Neutrophil (primary cell): ENCODE results near the gene SF3A2.

ENCODE experiments used
- H3K27ac ChIP-seq: fragments of 200-600 bp; sonication (generic); 2 replicates; pipeline ENCODE4 v1.5.1; 2016; ENCODE audit warnings: mild to moderate bottlenecking, moderate library complexity
- H3K27me3 ChIP-seq: fragments of 200-600 bp; sonication (generic); 2 replicates; pipeline ENCODE4 v1.6.0; 2016; ENCODE audit warnings: mild to moderate bottlenecking
- H3K36me3 ChIP-seq: fragments of 200-600 bp; sonication (generic); 2 replicates; pipeline ENCODE4 v1.5.1; 2017
- H3K4me1 ChIP-seq, 2 experiments: fragments of 200-600 bp in 1 of 2; sonication (generic) in 1 of 2; 1 replicate in 1 of 2; 2 replicates in 1 of 2; pipeline versions ENCODE4 v1.5.1 to v1.6.1; 2013 to 2016; ENCODE audit warnings: low read depth in 1 of 2, low read length in 1 of 2, mild to moderate bottlenecking in 1 of 2, moderate library complexity in 1 of 2; ENCODE audit not compliant: control insufficient read depth in 1 of 2, insufficient read depth in 1 of 2
- H3K4me3 ChIP-seq, 2 experiments: fragments of 200-600 bp in 1 of 2; sonication (generic) in 1 of 2; 1 replicate in 1 of 2; 2 replicates in 1 of 2; pipeline ENCODE4 v1.5.1; 2013 to 2016; ENCODE audit warnings: low read depth in 1 of 2, low read length in 1 of 2, mild to moderate bottlenecking in 1 of 2, moderate library complexity in 1 of 2
- H3K9me3 ChIP-seq: fragments of 200-600 bp; sonication (generic); 2 replicates; pipeline ENCODE4 v1.5.1; 2016
- TF ChIP-seq, protein P1 (sequence below): fragments of 200-600 bp; sonication (generic); IDR thresholded peaks from 2 replicates; pipeline ENCODE4 v1.5.1; 2016; ENCODE audit warnings: antibody characterized with exemption

Gene SF3A2

DNA sequence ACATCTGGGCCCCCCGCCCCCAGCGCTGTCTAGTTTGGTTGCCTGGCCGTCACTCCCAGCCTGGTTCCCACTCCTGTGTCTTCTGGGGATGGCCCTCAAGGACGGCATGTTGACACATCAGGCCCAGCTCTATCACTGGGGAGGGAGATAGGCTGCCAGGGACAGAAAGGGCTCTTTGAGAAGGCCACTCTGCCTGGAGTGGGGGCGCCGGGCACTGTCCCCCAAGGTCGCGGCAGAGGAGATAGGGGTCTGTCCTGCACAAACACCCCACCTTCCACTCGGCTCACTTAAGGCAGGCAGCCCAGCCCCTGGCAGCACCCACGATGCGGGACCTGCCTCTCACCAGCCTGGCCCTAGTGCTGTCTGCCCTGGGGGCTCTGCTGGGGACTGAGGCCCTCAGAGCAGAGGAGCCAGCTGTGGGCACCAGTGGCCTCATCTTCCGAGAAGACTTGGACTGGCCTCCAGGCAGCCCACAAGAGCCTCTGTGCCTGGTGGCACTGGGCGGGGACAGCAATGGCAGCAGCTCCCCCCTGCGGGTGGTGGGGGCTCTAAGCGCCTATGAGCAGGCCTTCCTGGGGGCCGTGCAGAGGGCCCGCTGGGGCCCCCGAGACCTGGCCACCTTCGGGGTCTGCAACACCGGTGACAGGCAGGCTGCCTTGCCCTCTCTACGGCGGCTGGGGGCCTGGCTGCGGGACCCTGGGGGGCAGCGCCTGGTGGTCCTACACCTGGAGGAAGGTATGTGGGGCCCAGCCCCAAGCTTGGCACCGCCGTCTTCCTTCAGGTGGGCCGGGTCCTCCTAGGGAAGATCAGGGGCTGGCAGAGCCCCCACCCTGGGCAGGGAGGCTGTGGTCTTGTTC, 12.6 kb downstream of the SF3A2 start, which contains the start of gene AMH:
Gene AMH, plus strand, starts transcription at position 314 of the 857 bp plus-strand sequence. Its CDS starts 10 bp downstream, at position 324.
- H3K4me3 ChIP-seq: no peak within 1 kb of the TSS
- peaks cover 58% of the 10 kb centered on the region for H3K27me3 ChIP-seq
- H3K36me3 ChIP-seq: peaks cover 49% of the 10 kb centered on the region
- TF ChIP-seq, protein P1, sequence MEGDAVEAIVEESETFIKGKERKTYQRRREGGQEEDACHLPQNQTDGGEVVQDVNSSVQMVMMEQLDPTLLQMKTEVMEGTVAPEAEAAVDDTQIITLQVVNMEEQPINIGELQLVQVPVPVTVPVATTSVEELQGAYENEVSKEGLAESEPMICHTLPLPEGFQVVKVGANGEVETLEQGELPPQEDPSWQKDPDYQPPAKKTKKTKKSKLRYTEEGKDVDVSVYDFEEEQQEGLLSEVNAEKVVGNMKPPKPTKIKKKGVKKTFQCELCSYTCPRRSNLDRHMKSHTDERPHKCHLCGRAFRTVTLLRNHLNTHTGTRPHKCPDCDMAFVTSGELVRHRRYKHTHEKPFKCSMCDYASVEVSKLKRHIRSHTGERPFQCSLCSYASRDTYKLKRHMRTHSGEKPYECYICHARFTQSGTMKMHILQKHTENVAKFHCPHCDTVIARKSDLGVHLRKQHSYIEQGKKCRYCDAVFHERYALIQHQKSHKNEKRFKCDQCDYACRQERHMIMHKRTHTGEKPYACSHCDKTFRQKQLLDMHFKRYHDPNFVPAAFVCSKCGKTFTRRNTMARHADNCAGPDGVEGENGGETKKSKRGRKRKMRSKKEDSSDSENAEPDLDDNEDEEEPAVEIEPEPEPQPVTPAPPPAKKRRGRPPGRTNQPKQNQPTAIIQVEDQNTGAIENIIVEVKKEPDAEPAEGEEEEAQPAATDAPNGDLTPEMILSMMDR: no peak
- H3K9me3 ChIP-seq: no peaks in the 10 kb centered on the region
- H3K27ac ChIP-seq: no peak within 1 kb of the TSS
- peaks cover 40 to 42% of the 10 kb centered on the region in 2 experiments for H3K4me1 ChIP-seq

- Histone ChIP-seq H3K27ac (no peak overlapping the region), H3K4me1 (peaks cover 40 to 42% of the 10 kb centered on the region in 2 experiments), H3K4me3 (no peak overlapping the region)
Measured at GRCh38 chr19:2249880-2250765, 13.5 kb downstream of the SF3A2 start.

GRCh38 chr19:2250766-2251105, 14.1 kb downstream of the SF3A2 start:
- no peak overlapping the region for H3K4me3 ChIP-seq
- H3K36me3 ChIP-seq: peaks cover 34% of the 10 kb centered on the region
- no peaks in the 10 kb centered on the region for H3K9me3 ChIP-seq
- peaks cover 40 to 42% of the 10 kb centered on the region in 2 experiments for H3K4me1 ChIP-seq
- H3K27me3 ChIP-seq: peaks cover 66% of the 10 kb centered on the region
- no peak overlapping the region for H3K27ac ChIP-seq
- TF ChIP-seq, protein P1: no peak

More at GRCh38 chr19:2249880-2250765, 13.5 kb downstream of the SF3A2 start:
- H3K9me3 ChIP-seq: no peaks in the 10 kb centered on the region
- peaks cover 40% of the 10 kb centered on the region for H3K36me3 ChIP-seq
- peaks cover 66% of the 10 kb centered on the region for H3K27me3 ChIP-seq
- TF ChIP-seq, protein P1: no peak

- Histone ChIP-seq H3K4me3 (peak overlapping the region; percentile 38 to 61), H3K27ac (no peak overlapping the region), H3K4me1 (peaks cover 40 to 42% of the 10 kb centered on the region in 2 experiments), H3K9me3 (no peaks in the 10 kb centered on the region), H3K36me3 (peaks cover 28% of the 10 kb centered on the region), H3K27me3 (peaks cover 66% of the 10 kb centered on the region)
- TF ChIP-seq, protein P1: no peak
Measured at GRCh38 chr19:2251106-2252054, 14.8 kb downstream of the SF3A2 start.
